Nephron (organoid): Measurements from ENCODE around the gene LEO1.

Experiments used
- H3K27ac Mint-ChIP-seq, 3 experiments: 2 replicates each; pipeline ENCODE4 v1.8.0; 2020; ENCODE audit warnings: mixed read lengths in 3 of 3, mild to moderate bottlenecking in 2 of 3, moderate library complexity in 1 of 3
- H3K27me3 Mint-ChIP-seq: 2 replicates; pipeline ENCODE4 v1.8.0; 2021; ENCODE audit warnings: low read depth, mild to moderate bottlenecking, moderate library complexity, mixed read lengths
- H3K36me3 Mint-ChIP-seq: 2 replicates; pipeline ENCODE4 v1.8.0; 2020; ENCODE audit warnings: low read depth, mixed read lengths
- H3K4me1 Mint-ChIP-seq: 2 replicates; pipeline ENCODE4 v1.8.0; 2020; ENCODE audit warnings: mixed read lengths
- H3K4me3 Mint-ChIP-seq, 3 experiments: 2 replicates each; pipeline ENCODE4 v1.8.0; 2020; ENCODE audit warnings: mild to moderate bottlenecking in 3 of 3, mixed read lengths in 3 of 3, moderate library complexity in 2 of 3
- H3K9me3 Mint-ChIP-seq: 2 replicates; pipeline ENCODE4 v1.8.0; 2020; ENCODE audit warnings: mixed read lengths
- CTCF ChIP-seq, 3 experiments: fragments of 200-600 bp; sonication (generic); IDR thresholded peaks; one replicate each; pipeline ENCODE4 v1.5.0; 2021; ENCODE audit warnings: antibody characterized with exemption in 3 of 3; ENCODE audit not compliant: unreplicated experiment in 3 of 3

Gene LEO1

GRCh38 chr15:51971375-51972133 is at the start of gene LEO1:
Gene LEO1, minus strand, starts transcription at chr15:51971778. Its CDS starts 33 bp downstream, at chr15:51971745.
- H3K9me3 Mint-ChIP-seq = peaks cover 12% of the 10 kb centered on the region
- H3K4me3 Mint-ChIP-seq = peak within 1 kb of the TSS; percentile 94 to 96 (median 95)
- peak in 2 of 3 experiments; percentile 35 to 45 for TF ChIP-seq CTCF (IDR thresholded peaks at IDR 0.05; ENCODE audit: unreplicated experiment in 3 of 3)
- peaks cover 22% of the 10 kb centered on the region for H3K36me3 Mint-ChIP-seq
- H3K27ac Mint-ChIP-seq = peak within 1 kb of the TSS; percentile 97 to 99 (median 98)
- H3K27me3 Mint-ChIP-seq = no peaks in the 10 kb centered on the region
- H3K4me1 Mint-ChIP-seq = peaks cover 17% of the 10 kb centered on the region

GRCh38 chr15:52021128-52021671 is 49.6 kb upstream of the LEO1 start:
- peak overlapping the region; percentile 88 to 92 (median 92) for H3K4me3 Mint-ChIP-seq
- H3K4me1 Mint-ChIP-seq = peaks cover 33% of the 10 kb centered on the region
- no peak for TF ChIP-seq CTCF (IDR thresholded peaks at IDR 0.05; ENCODE audit: unreplicated experiment in 3 of 3)
- H3K36me3 Mint-ChIP-seq = no peaks in the 10 kb centered on the region
- H3K9me3 Mint-ChIP-seq = no peaks in the 10 kb centered on the region
- peaks cover 3% of the 10 kb centered on the region for H3K27me3 Mint-ChIP-seq
- peak overlapping the region; percentile 94 to 99 (median 96) for H3K27ac Mint-ChIP-seq

GRCh38 chr15:52020221-52021085 is 48.9 kb upstream of the LEO1 start:
- Mint-ChIP-seq H3K9me3 (no peaks in the 10 kb centered on the region), H3K36me3 (no peaks in the 10 kb centered on the region), H3K4me3 (peak overlapping the region; percentile 88 to 92 (median 92)), H3K27ac (peak overlapping the region; percentile 94 to 99 (median 96)), H3K27me3 (peaks cover 3% of the 10 kb centered on the region), H3K4me1 (peaks cover 33% of the 10 kb centered on the region)
- no peak for TF ChIP-seq CTCF (IDR thresholded peaks at IDR 0.05; ENCODE audit: unreplicated experiment in 3 of 3)

GRCh38 chr15:52019394-52020220 is 48.0 kb upstream of the LEO1 start:
- H3K36me3 Mint-ChIP-seq = no peaks in the 10 kb centered on the region
- H3K27ac Mint-ChIP-seq = peak overlapping the region; percentile 94 to 99 (median 99)
- no peaks in the 10 kb centered on the region for H3K9me3 Mint-ChIP-seq
- TF ChIP-seq CTCF (IDR thresholded peaks at IDR 0.05; ENCODE audit: unreplicated experiment in 3 of 3) = no peak
- H3K4me1 Mint-ChIP-seq = peaks cover 33% of the 10 kb centered on the region
- H3K27me3 Mint-ChIP-seq = peaks cover 3% of the 10 kb centered on the region
- H3K4me3 Mint-ChIP-seq = peak overlapping the region; percentile 97 to 98 (median 97)

GRCh38 chr15:52018693-52019393 is 47.3 kb upstream of the LEO1 start, which contains the start of gene MAPK6:
Gene MAPK6, plus strand, starts transcription at chr15:52019219. Its CDS starts 27,242 bp downstream, at chr15:52046461.
- peak within 1 kb of the TSS; percentile 94 to 99 (median 99) for H3K27ac Mint-ChIP-seq
- peaks cover 33% of the 10 kb centered on the region for H3K4me1 Mint-ChIP-seq
- H3K36me3 Mint-ChIP-seq = no peaks in the 10 kb centered on the region
- no peak for TF ChIP-seq CTCF (IDR thresholded peaks at IDR 0.05; ENCODE audit: unreplicated experiment in 3 of 3)
- H3K9me3 Mint-ChIP-seq = no peaks in the 10 kb centered on the region
- H3K27me3 Mint-ChIP-seq = peaks cover 3% of the 10 kb centered on the region
- H3K4me3 Mint-ChIP-seq = peak within 1 kb of the TSS; percentile 97 to 98 (median 97)
